H1 (cell line): ENCODE results near the gene CREBZF. TPM values are rescaled to one million over a fixed set of nuclear protein-coding genes. Genes with fewer than 3 reads are reported as not detected.

Experiments
- CBX8 ChIP-seq: fragments of 300-800, 300-1000 bp; sonication (generic); IDR thresholded peaks from 2 replicates; pipeline ENCODE4 v1.7.1; 2016; ENCODE audit warnings: low read depth, low read length, borderline replicate concordance
- EZH2 ChIP-seq: fragments of 200-600 bp; sonication (generic); IDR thresholded peaks from 2 replicates; pipeline ENCODE4 v1.7.1; 2012; ENCODE audit warnings: low read depth, mild to moderate bottlenecking, moderate library complexity, low read length, inconsistent platforms; ENCODE audit not compliant: severe bottlenecking
- KDM1A ChIP-seq: fragments of 200-600, 300-600 bp; sonication (generic); IDR thresholded peaks from 2 replicates; pipeline ENCODE4 v1.7.1; 2016; ENCODE audit warnings: mild to moderate bottlenecking, low read length, borderline replicate concordance
- KDM4A ChIP-seq: IDR thresholded peaks from one replicate; pipeline ENCODE4 v1.7.1; 2012; ENCODE audit warnings: low read depth, mild to moderate bottlenecking, moderate library complexity, low read length, inconsistent platforms; ENCODE audit not compliant: severe bottlenecking
- NANOG ChIP-seq: IDR thresholded peaks from 2 replicates; pipeline ENCODE4 v1.6.1; 2011; ENCODE audit warnings: low read length, low read depth, mild to moderate bottlenecking, inconsistent platforms; ENCODE audit not compliant: insufficient read depth, poor library complexity, severe bottlenecking
- RAD21 ChIP-seq, 2 experiments: IDR thresholded peaks in 1 of 2; conservative IDR thresholded peaks in 1 of 2; 2 replicates each; pipeline ENCODE4 v1.6.1; 2011; ENCODE audit warnings: low read depth in 2 of 2, low read length in 2 of 2, improper control_type of control experiment in 1 of 2, inconsistent platforms in 1 of 2, mild to moderate bottlenecking in 1 of 2, moderate library complexity in 1 of 2
- RNF2 ChIP-seq: fragments of 200-900, 300-1000 bp; sonication (generic); IDR thresholded peaks from 2 replicates; pipeline ENCODE4 v1.7.1; 2016; ENCODE audit warnings: borderline replicate concordance, low read depth, mild to moderate bottlenecking, antibody characterized with exemption, low read length; ENCODE audit not compliant: poor library complexity, severe bottlenecking; ENCODE audit errors: missing control alignments
- SP2 ChIP-seq: IDR thresholded peaks from 2 replicates; pipeline ENCODE4 v1.6.1; 2012; ENCODE audit warnings: mild to moderate bottlenecking, low read length, inconsistent platforms
- TCF12 ChIP-seq: IDR thresholded peaks from 2 replicates; pipeline ENCODE4 v1.6.1; 2011; ENCODE audit warnings: low read depth, mild to moderate bottlenecking, low read length
- YY1 ChIP-seq: IDR thresholded peaks from 2 replicates; pipeline ENCODE4 v1.6.1; 2011; ENCODE audit warnings: low read depth, mild to moderate bottlenecking, low read length
- polyA plus RNA-seq, 7 experiments: library from polyadenylated mRNA; depleted of rRNA in 3 of 7; stranded (reverse) in 5 of 7; unstranded in 2 of 7; fragments of >200 nt in 5 of 7; fragments of 200-250 nt in 2 of 7; gene quantifications; 1 replicate in 5 of 7; 2 replicates in 1 of 7; 4 replicates in 1 of 7; pipeline versions ENCODE4 v1.2.1 to v1.2.3, GENCODE V29; 2011 to 2013; ENCODE audit warnings: missing spikeins in 2 of 7, mixed read lengths in 2 of 7
- total RNA-seq: library from RNA; stranded (reverse); fragmentation: NEBNext Ultra II Directional; extraction: Animal tissue kit (Norgen Biotek cat#: 25700); gene quantifications from 2 replicates; pipeline ENCODE4 v1.2.1, GENCODE V29; 2021
- TF ChIP-seq, protein P1 (sequence below): IDR thresholded peaks from 2 replicates; pipeline ENCODE4 v1.6.1; 2011; ENCODE audit warnings: low read length, improper control_type of control experiment

CREBZF gene
- total and polyA plus RNA-seq, 2 of the 8 experiments (the other 6 are each of a cell fraction or from before 2014, with no cell fraction given), result 15.4 to 44.9 TPM

GRCh38 chr11:85652786-85653447 lies 12.0 kb downstream of the CREBZF start (continued):
- TF ChIP-seq TCF12 (no peak), EZH2 (no peak), RAD21 (IDR thresholded peaks at IDR 0.05 in 1 of 2, conservative IDR thresholded peaks at IDR 0.05 in 1 of 2; ENCODE audit: low read depth in 2 of 2, low read length in 2 of 2) (no peak), KDM1A (no peak), YY1 (no peak), KDM4A (no peak), SP2 (no peak), CBX8 (no peak), NANOG (no peak), RNF2 (no peak)
- TF ChIP-seq, protein P1, sequence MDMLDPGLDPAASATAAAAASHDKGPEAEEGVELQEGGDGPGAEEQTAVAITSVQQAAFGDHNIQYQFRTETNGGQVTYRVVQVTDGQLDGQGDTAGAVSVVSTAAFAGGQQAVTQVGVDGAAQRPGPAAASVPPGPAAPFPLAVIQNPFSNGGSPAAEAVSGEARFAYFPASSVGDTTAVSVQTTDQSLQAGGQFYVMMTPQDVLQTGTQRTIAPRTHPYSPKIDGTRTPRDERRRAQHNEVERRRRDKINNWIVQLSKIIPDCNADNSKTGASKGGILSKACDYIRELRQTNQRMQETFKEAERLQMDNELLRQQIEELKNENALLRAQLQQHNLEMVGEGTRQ, result no peak
